NCI-H2107 treated with DMSO at 0.1 percent for 48 hours (cell line): ENCODE data around the gene OR10G4.
"Not testable (repeated sequence)": the region's sequence is repeated elsewhere in the genome, so short reads cannot be mapped to it uniquely, and the experiment has no call there.

Experiments
- DNase-seq: peaks from one replicate; lab custom pipeline; 2025; ENCODE audit not compliant: unreplicated experiment; lab: John Stamatoyannopoulos, UW

OR10G4 gene

GRCh38 chr11:124012697-124013096, at the start of gene OR10G4:
Gene OR10G4 (plus strand): TSS chr11:124012997. CDS start chr11:124015575, 2,578 bp downstream.
- DNase-seq = no peak

- DNase-seq = no peak
These were observed 39.0 kb upstream of the OR10G4 start for GRCh38 chr11:123973816-123974215.

- no peak for DNase-seq
These were observed 35.8 kb upstream of the OR10G4 start for GRCh38 chr11:123976770-123977560.

GRCh38 chr11:123977731-123978347, 35.0 kb upstream of the OR10G4 start, which contains the start of gene OR10S1:
Gene OR10S1 (minus strand): TSS chr11:123977781. CDS start chr11:123977664, 117 bp downstream.
- DNase-seq = no peak

GRCh38 chr11:123979311-123979710, 33.5 kb upstream of the OR10G4 start:
- DNase-seq = no peak

- DNase-seq = no peak
These were observed 17.7 kb upstream of the OR10G4 start, which contains the start of gene OR10G6 for GRCh38 chr11:123995119-123995518. Gene OR10G6 (minus strand): TSS chr11:123995161. CDS start chr11:123995161, 0 bp downstream.

GRCh38 chr11:124015837-124016236, 3.0 kb downstream of the OR10G4 start:
- DNase-seq = not testable (repeated sequence)

- no peak for DNase-seq
These were observed 13.7 kb downstream of the OR10G4 start, which contains the start of gene OR10G8 for GRCh38 chr11:124026498-124026897. Gene OR10G8 (plus strand): TSS chr11:124026798. CDS start chr11:124029623, 2,825 bp downstream.

- DNase-seq = no peak
These were observed 23.9 kb downstream of the OR10G4 start for GRCh38 chr11:124036666-124037065.

- no peak for DNase-seq
These were observed 26.8 kb downstream of the OR10G4 start for GRCh38 chr11:124039557-124039956.

GRCh38 chr11:124041254-124041653, 28.5 kb downstream of the OR10G4 start, which contains the start of gene OR10G7:
Gene OR10G7 (minus strand): TSS chr11:124041325. CDS start chr11:124039001, 2,324 bp downstream.
- DNase-seq = no peak

GRCh38 chr11:124043420-124043819, 30.6 kb downstream of the OR10G4 start:
- DNase-seq = no peak

- DNase-seq = no peak
These were observed 38.0 kb downstream of the OR10G4 start for GRCh38 chr11:124050748-124051147.

GRCh38 chr11:124052966-124053365, 40.2 kb downstream of the OR10G4 start:
- DNase-seq = no peak
